Measurements from ENCODE around the gene NELFE.
"Not testable (repeated sequence)": the region's sequence is repeated elsewhere in the genome, so short reads cannot be mapped to it uniquely, and the experiment has no call there.

DNA sequence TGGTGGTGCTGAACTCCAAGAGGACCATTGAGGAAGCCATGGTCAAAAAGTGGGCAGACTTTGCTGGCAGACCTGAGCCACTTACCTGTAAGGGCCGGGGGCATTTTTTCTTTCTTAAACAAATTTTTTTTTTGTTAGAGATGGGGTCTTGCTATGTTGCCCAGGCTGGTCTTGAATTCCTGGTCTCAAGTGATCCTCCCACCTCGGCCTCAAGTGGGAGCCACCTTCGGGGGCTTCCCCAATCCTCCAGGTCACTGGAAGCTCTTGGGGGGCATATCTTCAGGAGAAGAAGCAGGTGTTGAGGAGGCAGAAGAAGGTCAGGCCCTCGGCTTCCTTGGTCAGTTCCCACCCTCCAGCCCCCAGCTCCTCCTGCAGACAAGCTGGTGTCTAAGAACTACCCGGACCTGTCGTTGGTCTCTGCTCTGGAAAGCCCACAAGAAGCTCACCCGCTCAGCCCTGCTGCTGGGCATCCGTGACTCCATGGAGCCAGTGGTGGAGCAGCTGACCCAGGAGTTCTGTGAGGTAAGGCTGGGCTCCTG lies 47.3 kb upstream of the NELFE start:
- TF ChIP-seq, protein P1, sequence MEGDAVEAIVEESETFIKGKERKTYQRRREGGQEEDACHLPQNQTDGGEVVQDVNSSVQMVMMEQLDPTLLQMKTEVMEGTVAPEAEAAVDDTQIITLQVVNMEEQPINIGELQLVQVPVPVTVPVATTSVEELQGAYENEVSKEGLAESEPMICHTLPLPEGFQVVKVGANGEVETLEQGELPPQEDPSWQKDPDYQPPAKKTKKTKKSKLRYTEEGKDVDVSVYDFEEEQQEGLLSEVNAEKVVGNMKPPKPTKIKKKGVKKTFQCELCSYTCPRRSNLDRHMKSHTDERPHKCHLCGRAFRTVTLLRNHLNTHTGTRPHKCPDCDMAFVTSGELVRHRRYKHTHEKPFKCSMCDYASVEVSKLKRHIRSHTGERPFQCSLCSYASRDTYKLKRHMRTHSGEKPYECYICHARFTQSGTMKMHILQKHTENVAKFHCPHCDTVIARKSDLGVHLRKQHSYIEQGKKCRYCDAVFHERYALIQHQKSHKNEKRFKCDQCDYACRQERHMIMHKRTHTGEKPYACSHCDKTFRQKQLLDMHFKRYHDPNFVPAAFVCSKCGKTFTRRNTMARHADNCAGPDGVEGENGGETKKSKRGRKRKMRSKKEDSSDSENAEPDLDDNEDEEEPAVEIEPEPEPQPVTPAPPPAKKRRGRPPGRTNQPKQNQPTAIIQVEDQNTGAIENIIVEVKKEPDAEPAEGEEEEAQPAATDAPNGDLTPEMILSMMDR (IDR thresholded peaks at IDR 0.05): not testable (repeated sequence)
- TF ChIP-seq POLR2A, EP300 (IDR thresholded peaks at IDR 0.05): not testable (repeated sequence)

Measured in tibial nerve (tissue), 4 donors.